Measurements from ENCODE around the gene CBX4. TPM values are rescaled to one million over a fixed set of nuclear protein-coding genes. Genes with fewer than 3 reads are reported as not detected.
A peak's percentile ranks its signal among the peaks of the same experiment; 100 is the strongest.

Gene CBX4
- total and polyA plus RNA-seq, 2 donors from 2014 or later, result 7.1 to 26.8 TPM

- no peak for DNase-seq
Measured at GRCh38 chr17:79883202-79883601, 44.0 kb upstream of the CBX4 start.

GRCh38 chr17:79878329-79878947 is 39.2 kb upstream of the CBX4 start:
- Histone ChIP-seq H3K4me1 (ENCODE audit: control insufficient read depth in 2 of 3, insufficient read depth in 2 of 3, low read depth in 1 of 3, low read length in 3 of 3) (no peaks in the 10 kb centered on the region), H3K27me3 (ENCODE audit: control insufficient read depth, insufficient read depth, low read length) (no peaks in the 10 kb centered on the region), H3K9ac (ENCODE audit: low read length in 3 of 3) (no peak overlapping the region), H3K27ac (ENCODE audit: low read depth in 2 of 2, low read length in 2 of 2) (no peak overlapping the region), H3K4me3 (ENCODE audit: low read length in 3 of 3) (no peak overlapping the region), H3K36me3 (ENCODE audit: control insufficient read depth in 2 of 3, insufficient read depth in 3 of 3, low read length in 3 of 3) (no peaks in the 10 kb centered on the region), H3K9me3 (ENCODE audit: control insufficient read depth in 2 of 3, insufficient read depth in 1 of 3, low read length in 3 of 3) (no peaks in the 10 kb centered on the region)
- intact Hi-C loops (cut with DNase I), result no loop called here
- no peak for TF ChIP-seq CTCF (IDR thresholded peaks at IDR 0.05; ENCODE audit: borderline replicate concordance, extremely low read depth, insufficient read depth)
- no peak for FAIRE-seq
- DNase-seq, result peak in 1 of 5 donors; percentile 39

More at GRCh38 chr17:79883202-79883601, 44.0 kb upstream of the CBX4 start:
- Histone ChIP-seq H3K9me3 (ENCODE audit: control insufficient read depth in 2 of 3, insufficient read depth in 1 of 3, low read length in 3 of 3) (no peaks in the 10 kb centered on the region), H3K4me3 (ENCODE audit: low read length in 3 of 3) (no peak overlapping the region), H3K27me3 (ENCODE audit: control insufficient read depth, insufficient read depth, low read length) (no peaks in the 10 kb centered on the region), H3K27ac (ENCODE audit: low read depth in 2 of 2, low read length in 2 of 2) (no peak overlapping the region), H3K4me1 (ENCODE audit: control insufficient read depth in 2 of 3, insufficient read depth in 2 of 3, low read depth in 1 of 3, low read length in 3 of 3) (no peaks in the 10 kb centered on the region), H3K9ac (ENCODE audit: low read length in 3 of 3) (no peak overlapping the region), H3K36me3 (ENCODE audit: control insufficient read depth in 2 of 3, insufficient read depth in 3 of 3, low read length in 3 of 3) (no peaks in the 10 kb centered on the region)
- TF ChIP-seq CTCF (IDR thresholded peaks at IDR 0.05; ENCODE audit: borderline replicate concordance, extremely low read depth, insufficient read depth), result no peak
- intact Hi-C loops (cut with DNase I), result no loop called here
- FAIRE-seq, result no peak

GRCh38 chr17:79877041-79877440 is 37.8 kb upstream of the CBX4 start:
- no peaks in the 10 kb centered on the region for H3K27me3 ChIP-seq (ENCODE audit: control insufficient read depth, insufficient read depth, low read length)
- intact Hi-C loops (cut with DNase I), result no loop called here
- H3K9ac ChIP-seq (ENCODE audit: low read length in 3 of 3), result no peak overlapping the region
- H3K4me3 ChIP-seq (ENCODE audit: low read length in 3 of 3), result no peak overlapping the region
- H3K27ac ChIP-seq (ENCODE audit: low read depth in 2 of 2, low read length in 2 of 2), result no peak overlapping the region
- no peaks in the 10 kb centered on the region for H3K9me3 ChIP-seq (ENCODE audit: control insufficient read depth in 2 of 3, insufficient read depth in 1 of 3, low read length in 3 of 3)
- TF ChIP-seq CTCF (IDR thresholded peaks at IDR 0.05; ENCODE audit: borderline replicate concordance, extremely low read depth, insufficient read depth), result no peak
- no peaks in the 10 kb centered on the region for H3K4me1 ChIP-seq (ENCODE audit: control insufficient read depth in 2 of 3, insufficient read depth in 2 of 3, low read depth in 1 of 3, low read length in 3 of 3)
- DNase-seq (peak in 1 of 5 donors; percentile 28), FAIRE-seq (no peak)
- no peaks in the 10 kb centered on the region for H3K36me3 ChIP-seq (ENCODE audit: control insufficient read depth in 2 of 3, insufficient read depth in 3 of 3, low read length in 3 of 3)

GRCh38 chr17:79875511-79875910 is 36.3 kb upstream of the CBX4 start:
- DNase-seq, result no peak
- intact Hi-C loops (cut with DNase I), result no loop called here
- no peak overlapping the region for H3K4me3 ChIP-seq (ENCODE audit: low read length in 3 of 3)
- H3K27me3 ChIP-seq (ENCODE audit: control insufficient read depth, insufficient read depth, low read length), result no peaks in the 10 kb centered on the region
- no peaks in the 10 kb centered on the region for H3K36me3 ChIP-seq (ENCODE audit: control insufficient read depth in 2 of 3, insufficient read depth in 3 of 3, low read length in 3 of 3)
- H3K9ac ChIP-seq (ENCODE audit: low read length in 3 of 3), result no peak overlapping the region
- H3K27ac ChIP-seq (ENCODE audit: low read depth in 2 of 2, low read length in 2 of 2), result no peak overlapping the region
- H3K9me3 ChIP-seq (ENCODE audit: control insufficient read depth in 2 of 3, insufficient read depth in 1 of 3, low read length in 3 of 3), result no peaks in the 10 kb centered on the region
- no peak for TF ChIP-seq CTCF (IDR thresholded peaks at IDR 0.05; ENCODE audit: borderline replicate concordance, extremely low read depth, insufficient read depth)
- H3K4me1 ChIP-seq (ENCODE audit: control insufficient read depth in 2 of 3, insufficient read depth in 2 of 3, low read depth in 1 of 3, low read length in 3 of 3), result no peaks in the 10 kb centered on the region
- FAIRE-seq, result no peak
